Measurements from ENCODE around the gene FSD2.
"Not testable (repeated sequence)": the region's sequence is repeated elsewhere in the genome, so short reads cannot be mapped to it uniquely, and the experiment has no call there.

The FSD2 gene

GRCh38 chr15:82792068-82792467, 13.8 kb downstream of the FSD2 start:
- no peak for DNase-seq (ENCODE audit: low read depth)

GRCh38 chr15:82790321-82790720, 15.5 kb downstream of the FSD2 start:
- DNase-seq (ENCODE audit: low read depth) = no peak

GRCh38 chr15:82789491-82789890, 16.4 kb downstream of the FSD2 start:
- no peak for DNase-seq (ENCODE audit: low read depth)

- no peak for DNase-seq (ENCODE audit: low read depth)
Observed at GRCh38 chr15:82788496-82788895, 17.4 kb downstream of the FSD2 start.

GRCh38 chr15:82781349-82781748, 24.5 kb downstream of the FSD2 start:
- no peak for DNase-seq (ENCODE audit: low read depth)

- no peak for DNase-seq (ENCODE audit: low read depth)
Observed at GRCh38 chr15:82778755-82779154, 27.1 kb downstream of the FSD2 start.

GRCh38 chr15:82774496-82774895, 31.4 kb downstream of the FSD2 start:
- DNase-seq (ENCODE audit: low read depth) = no peak

GRCh38 chr15:82771789-82772607, 33.9 kb downstream of the FSD2 start:
- no peak for DNase-seq (ENCODE audit: low read depth)

- no peak for DNase-seq (ENCODE audit: low read depth)
Observed at GRCh38 chr15:82768414-82769054, 37.3 kb downstream of the FSD2 start.

GRCh38 chr15:82767163-82767829, 38.6 kb downstream of the FSD2 start:
- DNase-seq (ENCODE audit: low read depth) = no peak

GRCh38 chr15:82766201-82766600, 39.7 kb downstream of the FSD2 start:
- not testable (repeated sequence) for DNase-seq (ENCODE audit: low read depth)

GRCh38 chr15:82764740-82765139, 41.1 kb downstream of the FSD2 start:
- DNase-seq (ENCODE audit: low read depth) = no peak

- no peak for DNase-seq (ENCODE audit: low read depth)
Observed at GRCh38 chr15:82764117-82764490, 41.8 kb downstream of the FSD2 start.

GRCh38 chr15:82763361-82764116, 42.3 kb downstream of the FSD2 start:
- no peak for DNase-seq (ENCODE audit: low read depth)

- DNase-seq (ENCODE audit: low read depth) = no peak
Observed at GRCh38 chr15:82751308-82751707, 54.6 kb downstream of the FSD2 start.

GRCh38 chr15:82750831-82751180, 55.1 kb downstream of the FSD2 start:
- no peak for DNase-seq (ENCODE audit: low read depth)

GRCh38 chr15:82749951-82750830, 55.7 kb downstream of the FSD2 start:
- DNase-seq (ENCODE audit: low read depth) = peak; percentile 67

- DNase-seq (ENCODE audit: low read depth) = no peak
Observed at GRCh38 chr15:82748315-82748714, 57.6 kb downstream of the FSD2 start.

- no peak for DNase-seq (ENCODE audit: low read depth)
Observed at GRCh38 chr15:82743810-82744209, 62.1 kb downstream of the FSD2 start.

GRCh38 chr15:82742134-82742533, 63.7 kb downstream of the FSD2 start:
- no peak for DNase-seq (ENCODE audit: low read depth)

- DNase-seq (ENCODE audit: low read depth) = no peak
Observed at GRCh38 chr15:82739086-82739485, 66.8 kb downstream of the FSD2 start.

Measured in stimulated activated CD8-positive, alpha-beta memory T cell treated with anti-CD3 and anti-CD28 coated beads, Interleukin-15, amount 100 ng/mL, for 1 hour (primary cell).